ENCODE results near the gene PER1.

DNA sequence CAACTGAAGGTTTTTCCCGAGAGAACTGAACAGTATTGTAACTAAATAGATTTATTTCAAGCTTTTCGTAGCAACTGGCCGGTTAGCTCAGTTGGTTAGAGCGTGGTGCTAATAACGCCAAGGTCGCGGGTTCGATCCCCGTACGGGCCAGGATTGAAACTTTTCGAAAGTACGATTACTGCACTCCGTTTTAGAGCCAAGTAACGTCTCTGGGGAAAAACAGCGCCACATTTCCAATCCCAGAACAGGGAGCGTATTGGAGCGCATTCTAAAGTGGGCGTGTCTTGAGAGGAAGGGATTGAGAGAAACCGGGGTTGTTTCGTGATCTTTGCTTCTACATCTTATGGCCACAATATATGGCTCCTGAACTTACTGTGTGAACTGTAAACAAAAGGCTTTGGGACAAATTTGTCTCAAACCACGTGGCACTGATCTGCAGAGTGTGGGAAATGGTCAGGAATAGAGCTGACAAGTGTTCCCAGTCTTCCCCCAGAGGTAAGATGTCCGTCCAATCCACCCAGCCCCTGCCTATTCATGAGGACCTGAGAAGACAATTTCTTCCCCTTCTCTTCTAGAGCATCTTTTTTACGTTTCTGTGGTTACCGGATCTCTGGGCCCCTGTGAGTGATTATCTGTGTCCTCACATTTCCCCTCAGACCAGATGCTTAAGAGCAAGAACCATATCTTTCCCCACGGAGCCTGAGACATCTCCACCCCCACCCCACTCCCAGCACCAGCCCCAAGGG is 35.5 kb upstream of the PER1 start:
- TF ChIP-seq, protein P1, sequence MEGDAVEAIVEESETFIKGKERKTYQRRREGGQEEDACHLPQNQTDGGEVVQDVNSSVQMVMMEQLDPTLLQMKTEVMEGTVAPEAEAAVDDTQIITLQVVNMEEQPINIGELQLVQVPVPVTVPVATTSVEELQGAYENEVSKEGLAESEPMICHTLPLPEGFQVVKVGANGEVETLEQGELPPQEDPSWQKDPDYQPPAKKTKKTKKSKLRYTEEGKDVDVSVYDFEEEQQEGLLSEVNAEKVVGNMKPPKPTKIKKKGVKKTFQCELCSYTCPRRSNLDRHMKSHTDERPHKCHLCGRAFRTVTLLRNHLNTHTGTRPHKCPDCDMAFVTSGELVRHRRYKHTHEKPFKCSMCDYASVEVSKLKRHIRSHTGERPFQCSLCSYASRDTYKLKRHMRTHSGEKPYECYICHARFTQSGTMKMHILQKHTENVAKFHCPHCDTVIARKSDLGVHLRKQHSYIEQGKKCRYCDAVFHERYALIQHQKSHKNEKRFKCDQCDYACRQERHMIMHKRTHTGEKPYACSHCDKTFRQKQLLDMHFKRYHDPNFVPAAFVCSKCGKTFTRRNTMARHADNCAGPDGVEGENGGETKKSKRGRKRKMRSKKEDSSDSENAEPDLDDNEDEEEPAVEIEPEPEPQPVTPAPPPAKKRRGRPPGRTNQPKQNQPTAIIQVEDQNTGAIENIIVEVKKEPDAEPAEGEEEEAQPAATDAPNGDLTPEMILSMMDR (conservative IDR thresholded peaks at IDR 0.05; ENCODE audit: low read length) = no peak
- TF ChIP-seq EZH2phosphoT487 (IDR thresholded peaks at IDR 0.05; ENCODE audit: borderline replicate concordance) = no peak

Measured in Loucy (cell line).